IgD-negative memory B cell (primary cell): ENCODE data around the gene GNAT2. TPM values are rescaled to one million over a fixed set of nuclear protein-coding genes. Genes with fewer than 3 reads are reported as not detected.

Experiments
- H3K27ac Mint-ChIP-seq, 3 donors: one replicate each; pipeline ENCODE4 v1.8.0; 2020 to 2022; ENCODE audit warnings: mild to moderate bottlenecking in 3 of 3, mixed read lengths in 3 of 3, moderate library complexity in 1 of 3
- H3K27me3 Mint-ChIP-seq: one replicate; pipeline ENCODE4 v1.8.0; 2021; ENCODE audit warnings: mixed read lengths
- H3K36me3 Mint-ChIP-seq: one replicate; pipeline ENCODE4 v1.8.0; 2020; ENCODE audit warnings: mild to moderate bottlenecking, mixed read lengths
- H3K4me1 Mint-ChIP-seq, 3 donors: one replicate each; pipeline ENCODE4 v1.8.0; 2020 to 2022; ENCODE audit warnings: mixed read lengths in 3 of 3, mild to moderate bottlenecking in 1 of 3
- H3K4me3 Mint-ChIP-seq, 4 donors: one replicate each; pipeline ENCODE4 v1.8.0; 2020 to 2022; ENCODE audit warnings: mild to moderate bottlenecking in 4 of 4, mixed read lengths in 4 of 4, moderate library complexity in 3 of 4
- H3K9me3 Mint-ChIP-seq, 3 donors: one replicate each; pipeline ENCODE4 v1.8.0; 2020 to 2021; ENCODE audit warnings: mixed read lengths in 3 of 3, mild to moderate bottlenecking in 1 of 3
- polyA plus RNA-seq: library from polyadenylated mRNA; unstranded; fragments of 300-500 nt; fragmentation: Illumina TruSeq; gene quantifications from one replicate; pipeline ENCODE4 v1.2.3, GENCODE V29; 2021

GNAT2 gene
- polyA plus RNA-seq, 1 donor from 2014 or later = not detected

DNA sequence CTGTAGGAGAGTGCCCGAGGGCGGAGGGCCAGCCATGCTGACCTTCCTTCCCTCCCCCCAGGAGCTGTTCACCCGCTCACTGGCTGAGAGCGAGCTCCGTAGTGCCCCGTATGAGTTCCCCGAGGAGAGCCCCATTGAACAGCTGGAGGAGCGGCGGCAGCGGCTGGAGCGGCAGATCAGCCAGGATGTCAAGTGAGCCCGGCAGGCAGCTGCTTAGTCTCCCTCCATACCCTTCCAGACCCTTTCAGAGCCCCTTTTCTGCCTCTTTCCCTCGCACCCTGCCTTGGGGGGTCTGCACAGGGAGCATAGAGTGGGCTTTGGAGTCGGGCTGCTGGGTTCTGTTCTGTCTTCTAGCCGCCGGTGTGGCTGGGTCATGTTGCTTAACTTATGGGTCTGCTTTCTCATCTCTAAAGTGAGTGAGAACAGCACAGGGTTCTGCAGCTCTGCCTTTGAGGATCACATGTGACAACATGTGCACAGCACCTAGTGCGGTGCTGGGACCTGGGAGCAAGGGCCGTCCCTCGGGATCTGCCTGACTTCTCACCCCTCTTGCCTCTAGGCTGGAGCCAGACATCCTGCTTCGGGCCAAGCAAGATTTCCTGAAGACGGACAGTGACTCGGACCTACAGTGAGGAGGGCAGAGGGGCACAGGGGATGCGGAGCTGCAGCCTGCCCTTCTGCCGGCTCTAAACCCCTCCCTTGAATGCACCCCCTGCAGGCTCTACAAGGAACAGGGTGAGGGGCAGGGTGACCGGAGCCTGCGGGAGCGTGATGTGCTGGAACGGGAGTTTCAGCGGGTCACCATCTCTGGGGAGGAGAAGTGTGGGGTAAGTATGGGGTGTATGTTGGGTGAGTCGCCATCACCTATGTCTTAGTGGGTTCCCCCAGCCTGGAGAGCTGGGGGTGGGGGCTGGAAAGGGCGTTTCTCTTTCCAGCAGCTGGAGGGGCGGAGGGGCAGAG, 6.5 kb upstream of the GNAT2 start:
- peak overlapping the region; percentile 63 to 79 (median 73) for H3K27ac Mint-ChIP-seq
- H3K9me3 Mint-ChIP-seq = no peaks in the 10 kb centered on the region
- peaks cover 8% of the 10 kb centered on the region for H3K36me3 Mint-ChIP-seq
- no peaks in the 10 kb centered on the region for H3K27me3 Mint-ChIP-seq
- H3K4me1 Mint-ChIP-seq = peaks cover 16 to 33% (median 28%) of the 10 kb centered on the region in 3 donors
- H3K4me3 Mint-ChIP-seq = peak overlapping the region in 1 of 4 donors; percentile 80

DNA sequence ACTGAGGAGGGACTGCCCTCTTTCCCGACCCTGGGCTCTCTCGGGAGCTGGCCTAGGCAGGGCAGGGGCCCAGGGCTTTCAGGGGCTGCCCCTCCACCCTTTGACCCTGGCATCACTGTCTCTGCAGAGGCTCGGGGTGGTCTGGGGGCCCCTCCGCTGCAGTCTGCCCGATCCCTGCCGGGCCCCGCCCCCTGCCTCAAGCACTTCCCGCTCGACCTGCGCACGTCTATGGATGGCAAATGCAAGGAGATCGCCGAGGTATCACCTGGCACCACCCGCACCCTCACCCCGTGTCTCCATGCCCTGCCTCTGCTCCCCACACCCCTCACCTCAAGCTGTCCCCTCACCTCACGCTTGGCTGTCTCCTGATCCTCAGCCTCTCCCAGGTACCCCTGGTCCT, 5.8 kb upstream of the GNAT2 start:
- peaks cover 16 to 33% (median 28%) of the 10 kb centered on the region in 3 donors for H3K4me1 Mint-ChIP-seq
- H3K27ac Mint-ChIP-seq = peak overlapping the region; percentile 79 to 89 (median 80)
- peaks cover 8% of the 10 kb centered on the region for H3K36me3 Mint-ChIP-seq
- H3K27me3 Mint-ChIP-seq = no peaks in the 10 kb centered on the region
- H3K4me3 Mint-ChIP-seq = peak overlapping the region in 1 of 4 donors; percentile 88
- H3K9me3 Mint-ChIP-seq = no peaks in the 10 kb centered on the region

DNA sequence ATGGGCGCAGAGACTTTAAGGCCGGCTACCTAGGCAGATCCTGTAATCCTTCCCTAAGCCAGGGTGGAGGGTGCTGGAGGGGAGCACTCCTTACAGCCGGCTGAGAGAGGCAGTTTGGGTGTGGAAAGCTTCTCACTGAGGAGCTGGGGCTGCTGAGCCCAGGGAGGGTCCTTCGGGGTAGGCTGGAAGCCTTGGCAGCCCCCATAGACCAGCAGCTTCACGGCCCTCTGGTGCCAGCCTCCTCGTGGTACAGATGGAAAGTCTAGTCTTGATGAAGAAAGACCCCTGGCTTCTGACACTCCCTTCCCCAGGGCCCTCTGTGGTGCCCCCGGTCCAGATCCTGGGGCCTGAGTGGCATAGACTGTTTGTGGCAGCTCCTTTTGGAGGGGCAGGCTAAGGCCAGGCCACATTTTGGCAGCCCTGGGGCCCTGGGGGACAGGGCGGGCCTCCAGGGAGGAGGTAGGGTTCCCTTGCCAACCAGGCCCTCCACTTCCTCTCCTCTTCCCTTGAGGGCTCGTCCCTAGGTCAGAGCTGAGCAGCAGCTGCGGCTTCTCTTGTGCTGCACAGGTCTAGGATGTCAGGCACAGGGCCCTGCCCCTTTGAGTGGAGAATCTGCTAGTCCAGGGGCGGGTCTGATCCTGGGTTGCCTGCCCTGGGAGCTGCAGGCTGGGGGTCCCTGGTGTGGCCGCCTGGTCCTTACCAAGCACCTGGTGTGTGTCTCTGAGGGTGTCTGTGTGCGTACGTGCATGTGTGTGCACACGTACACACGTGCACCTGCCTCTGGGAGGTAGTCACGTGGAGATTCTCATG, 5.0 kb upstream of the GNAT2 start:
- Mint-ChIP-seq H3K4me3 (peak overlapping the region; percentile 38 to 96 (median 90)), H3K27ac (peak overlapping the region; percentile 80 to 89 (median 86)), H3K27me3 (no peaks in the 10 kb centered on the region), H3K4me1 (peaks cover 19 to 32% (median 30%) of the 10 kb centered on the region in 3 donors), H3K36me3 (peaks cover 8% of the 10 kb centered on the region), H3K9me3 (no peaks in the 10 kb centered on the region)

DNA sequence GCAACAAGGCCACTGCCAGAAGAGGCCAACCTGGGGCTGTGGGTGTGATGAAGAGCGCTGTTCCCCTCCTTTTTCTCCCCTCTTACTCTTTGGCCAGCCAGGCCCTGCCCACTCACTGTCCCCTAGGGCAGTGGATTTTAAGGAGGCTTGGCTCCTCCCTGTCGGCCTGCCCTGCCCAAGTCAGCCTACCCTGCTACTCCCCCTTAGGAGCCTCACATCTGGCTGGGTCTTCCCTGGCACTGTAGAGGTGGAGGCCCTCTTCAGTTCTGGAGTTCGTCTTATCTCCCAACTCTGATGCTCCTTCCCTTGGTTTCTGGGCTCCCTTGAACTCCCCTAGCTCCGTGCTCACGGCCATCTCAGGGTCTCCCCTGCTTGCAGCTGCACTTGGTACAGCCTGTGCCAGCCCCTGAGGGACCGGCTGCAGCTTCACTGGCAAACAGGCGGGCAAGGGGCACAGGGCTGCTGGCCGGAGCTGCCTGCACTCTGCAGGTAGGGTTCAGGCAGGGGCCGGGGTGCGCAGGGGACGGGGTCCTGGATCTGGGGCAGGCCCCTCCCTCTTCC, 4.3 kb upstream of the GNAT2 start:
- H3K36me3 Mint-ChIP-seq = peaks cover 8% of the 10 kb centered on the region
- peak overlapping the region; percentile 62 to 96 (median 90) for H3K4me3 Mint-ChIP-seq
- H3K9me3 Mint-ChIP-seq = no peaks in the 10 kb centered on the region
- H3K27me3 Mint-ChIP-seq = no peaks in the 10 kb centered on the region
- H3K27ac Mint-ChIP-seq = peak overlapping the region; percentile 86 to 97 (median 89)
- H3K4me1 Mint-ChIP-seq = peaks cover 23 to 37% (median 36%) of the 10 kb centered on the region in 3 donors

DNA sequence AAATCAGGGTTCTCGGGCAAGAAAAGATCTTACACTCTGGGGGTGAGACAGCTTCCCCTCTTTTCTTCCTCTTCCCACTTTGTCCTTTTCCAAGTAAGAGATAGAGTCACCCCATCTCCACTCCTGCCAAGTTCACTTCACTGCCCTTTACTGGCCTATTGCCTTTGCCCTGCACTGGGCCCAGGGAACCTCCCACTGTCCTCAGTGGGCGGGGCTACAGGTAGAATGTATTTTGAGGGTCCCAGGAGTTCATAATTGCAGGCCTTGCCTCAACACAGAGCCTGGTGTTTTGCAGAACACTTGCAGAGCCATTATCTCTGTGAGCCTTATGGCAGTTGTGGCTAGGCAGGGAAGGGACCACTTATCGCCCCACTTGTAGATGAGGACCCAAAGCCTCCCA, 3.5 kb upstream of the GNAT2 start:
- no peaks in the 10 kb centered on the region for H3K9me3 Mint-ChIP-seq
- H3K27ac Mint-ChIP-seq = peak overlapping the region; percentile 54 to 97 (median 89)
- H3K4me1 Mint-ChIP-seq = peaks cover 27 to 39% (median 36%) of the 10 kb centered on the region in 3 donors
- peaks cover 8% of the 10 kb centered on the region for H3K36me3 Mint-ChIP-seq
- peak overlapping the region; percentile 17 to 96 (median 85) for H3K4me3 Mint-ChIP-seq
- H3K27me3 Mint-ChIP-seq = no peaks in the 10 kb centered on the region

DNA sequence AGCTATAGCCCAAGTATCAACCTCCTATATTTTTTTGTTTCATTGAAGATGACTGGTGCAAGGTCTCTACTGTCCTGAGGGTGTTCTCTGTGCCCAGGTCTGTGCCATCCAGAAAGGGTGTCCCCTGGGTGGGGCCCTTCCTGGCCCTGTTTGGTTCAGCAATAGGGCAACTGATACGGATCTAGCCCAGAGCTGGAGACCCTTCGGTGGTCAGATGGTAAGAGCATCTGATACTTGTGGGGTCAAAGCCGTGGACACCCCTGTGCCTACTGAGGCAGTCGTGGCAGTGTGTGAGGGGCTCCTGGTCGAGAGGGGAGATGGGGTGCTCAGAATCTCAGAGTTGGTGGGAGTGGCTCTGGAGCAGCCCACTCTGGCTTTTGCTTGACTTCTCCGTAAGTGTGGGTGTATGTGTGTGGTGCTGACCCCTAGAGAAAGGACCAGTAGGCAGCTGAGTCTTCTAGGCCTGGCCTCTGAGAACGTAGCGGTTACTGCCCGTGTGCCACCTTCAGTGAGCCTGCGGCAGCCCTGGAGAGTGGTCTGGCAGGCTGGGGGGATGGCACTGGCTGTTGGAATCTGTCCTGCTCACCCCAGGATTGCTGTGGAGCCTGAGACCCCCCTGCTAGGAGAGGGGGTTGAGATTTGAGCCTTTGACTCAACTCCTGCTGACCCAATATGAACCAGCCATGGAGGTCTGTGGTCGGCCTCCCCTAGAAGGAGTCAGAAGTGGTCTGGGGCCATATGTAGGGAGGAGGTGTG, 2.9 kb upstream of the GNAT2 start:
- Mint-ChIP-seq H3K27me3 (no peaks in the 10 kb centered on the region), H3K4me1 (peaks cover 31 to 39% (median 38%) of the 10 kb centered on the region in 3 donors), H3K36me3 (peaks cover 7% of the 10 kb centered on the region), H3K4me3 (peak overlapping the region; percentile 91 to 99 (median 96)), H3K27ac (peak overlapping the region; percentile 48 to 97 (median 89)), H3K9me3 (no peaks in the 10 kb centered on the region)

DNA sequence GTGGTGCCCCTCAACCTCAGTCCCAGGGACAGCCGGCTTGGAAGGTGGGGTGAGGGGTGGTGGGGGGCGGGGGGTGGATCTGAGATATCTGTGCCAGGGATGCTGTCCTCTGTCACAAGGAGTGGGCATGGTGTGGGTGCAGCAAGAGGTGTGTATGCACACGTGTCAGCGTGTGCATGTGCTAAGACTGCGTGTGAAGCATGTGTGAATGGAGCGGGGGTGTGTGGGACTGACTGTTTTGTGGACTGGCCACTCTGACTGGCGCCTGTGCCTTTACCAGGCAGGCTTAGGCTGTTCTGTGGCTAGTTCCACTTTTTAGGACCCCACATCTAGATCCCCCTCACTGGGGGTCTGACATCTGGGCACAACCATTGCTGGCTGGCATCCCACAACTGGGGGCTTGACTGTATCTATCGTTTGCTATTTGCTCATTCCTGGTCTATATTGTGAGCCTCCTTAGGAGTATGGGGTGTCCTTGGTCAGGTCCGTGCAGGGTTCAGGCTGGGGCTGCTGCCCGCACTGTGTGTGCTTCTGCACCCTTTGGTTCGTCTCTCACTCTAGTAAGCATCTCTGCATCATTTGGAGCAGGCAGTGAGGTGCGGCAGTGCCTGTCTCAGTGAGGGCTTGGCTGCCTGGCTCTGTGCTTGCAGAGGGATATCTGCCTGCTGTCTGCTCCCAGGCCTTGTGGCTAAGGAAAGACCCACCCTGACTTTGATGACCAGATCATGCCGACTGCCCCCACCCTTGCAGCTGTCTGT, 2.1 kb upstream of the GNAT2 start:
- peaks cover 5% of the 10 kb centered on the region for H3K36me3 Mint-ChIP-seq

DNA sequence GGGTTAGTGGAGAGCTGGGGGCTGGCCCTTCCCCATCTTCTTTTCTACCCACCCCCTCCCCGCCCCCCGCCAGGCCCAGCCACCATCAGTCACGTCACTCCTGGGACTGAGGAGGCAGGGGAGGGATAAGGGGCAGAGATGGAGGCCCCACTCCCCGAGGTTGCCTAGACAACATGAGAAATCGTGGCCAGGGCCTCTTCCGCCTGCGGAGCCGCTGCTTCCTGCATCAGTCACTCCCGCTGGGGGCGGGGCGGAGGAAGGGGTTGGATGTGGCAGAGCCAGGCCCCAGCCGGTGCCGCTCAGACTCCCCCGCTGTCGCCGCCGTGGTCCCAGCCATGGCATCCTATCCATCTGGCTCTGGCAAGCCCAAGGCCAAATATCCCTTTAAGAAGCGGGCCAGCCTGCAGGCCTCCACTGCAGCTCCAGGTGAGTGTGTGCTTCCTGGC, 1.4 kb upstream of the GNAT2 start:
- Mint-ChIP-seq H3K27ac (peak overlapping the region; percentile 71 to 94 (median 89)), H3K9me3 (no peaks in the 10 kb centered on the region), H3K27me3 (no peaks in the 10 kb centered on the region), H3K4me1 (peaks cover 43 to 45% (median 45%) of the 10 kb centered on the region in 3 donors), H3K4me3 (peak overlapping the region; percentile 91 to 99 (median 96)), H3K36me3 (peaks cover 4% of the 10 kb centered on the region)

More for the DNA sequence above, 2.1 kb upstream of the GNAT2 start:
- H3K4me3 Mint-ChIP-seq = peak overlapping the region; percentile 91 to 99 (median 96)
- H3K27me3 Mint-ChIP-seq = no peaks in the 10 kb centered on the region
- no peaks in the 10 kb centered on the region for H3K9me3 Mint-ChIP-seq
- peak overlapping the region; percentile 42 to 94 (median 89) for H3K27ac Mint-ChIP-seq
- H3K4me1 Mint-ChIP-seq = peaks cover 38 to 39% (median 38%) of the 10 kb centered on the region in 3 donors

DNA sequence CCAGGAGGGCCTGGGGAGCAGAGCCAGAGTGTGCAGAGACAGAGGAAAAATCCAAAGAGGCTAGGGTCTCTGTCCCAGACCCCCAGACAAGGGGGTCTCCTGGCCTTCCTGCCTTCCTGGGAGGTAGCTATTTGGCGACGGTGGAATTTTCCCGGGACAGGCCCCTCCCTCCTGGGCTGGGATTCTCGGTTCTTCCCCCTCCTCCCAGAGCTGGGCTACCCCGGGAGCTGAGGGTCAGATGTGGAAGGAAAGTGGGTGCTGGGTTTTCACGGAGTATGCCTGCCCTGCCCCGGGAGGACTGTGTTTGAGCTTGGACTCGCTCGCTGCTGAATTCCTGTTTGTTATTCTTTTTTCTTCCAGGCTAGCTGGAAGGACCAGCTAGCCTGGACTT, 980 bp upstream of the GNAT2 start:
- Mint-ChIP-seq H3K27ac (peak overlapping the region; percentile 89 to 94 (median 93)), H3K9me3 (no peaks in the 10 kb centered on the region), H3K36me3 (peaks cover 2% of the 10 kb centered on the region), H3K4me1 (peaks cover 45 to 48% (median 48%) of the 10 kb centered on the region in 3 donors), H3K27me3 (no peaks in the 10 kb centered on the region), H3K4me3 (peak overlapping the region; percentile 91 to 99 (median 96))

DNA sequence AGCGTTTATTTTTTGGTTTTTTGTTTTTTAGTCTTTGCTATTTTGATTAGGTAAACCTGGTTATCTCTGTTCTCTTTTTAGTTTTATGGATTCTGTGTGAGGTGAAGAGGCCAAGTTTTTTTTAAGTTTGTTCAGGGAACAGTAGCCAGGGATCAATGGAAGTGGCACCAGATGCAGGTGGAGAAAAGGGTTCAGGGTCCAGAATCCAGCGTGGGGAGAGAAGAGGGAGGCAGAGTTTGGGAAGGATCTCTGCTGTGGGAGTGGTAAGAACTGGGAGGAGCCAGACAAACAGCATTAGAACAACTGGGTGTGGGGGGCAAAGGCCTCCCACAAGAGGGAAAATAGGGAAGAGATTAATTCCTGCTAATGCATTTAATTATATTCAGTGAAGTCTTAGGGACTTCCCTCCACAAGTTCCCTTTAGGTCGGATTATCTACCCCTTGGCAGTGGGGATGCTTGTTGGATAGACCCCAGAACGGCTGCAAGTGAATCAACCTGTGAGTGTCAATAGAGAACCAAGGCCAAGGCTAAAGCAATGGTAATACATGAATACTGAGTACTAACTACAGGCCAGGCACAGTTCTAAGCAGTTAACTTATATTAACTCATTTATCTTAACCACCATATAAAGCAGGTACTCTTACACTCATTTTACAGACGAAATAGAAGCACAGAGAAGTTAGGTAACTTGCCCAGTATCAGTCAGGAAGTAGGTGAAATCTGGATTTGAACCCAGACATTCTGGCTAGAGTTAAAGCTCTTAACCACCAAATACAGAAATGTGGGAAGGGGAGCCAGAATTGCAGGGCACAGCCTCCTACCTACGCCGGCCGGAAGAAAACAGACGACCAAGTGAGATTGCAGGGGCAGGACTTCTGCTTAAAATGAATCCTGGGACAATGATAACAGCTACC, 498 bp downstream of the GNAT2 start:
- Mint-ChIP-seq H3K4me3 (peak overlapping the region; percentile 91 to 99 (median 96)), H3K36me3 (no peaks in the 10 kb centered on the region), H3K27me3 (no peaks in the 10 kb centered on the region), H3K27ac (peak overlapping the region; percentile 89 to 94 (median 93)), H3K4me1 (peaks cover 37 to 47% (median 40%) of the 10 kb centered on the region in 3 donors), H3K9me3 (no peaks in the 10 kb centered on the region)

DNA sequence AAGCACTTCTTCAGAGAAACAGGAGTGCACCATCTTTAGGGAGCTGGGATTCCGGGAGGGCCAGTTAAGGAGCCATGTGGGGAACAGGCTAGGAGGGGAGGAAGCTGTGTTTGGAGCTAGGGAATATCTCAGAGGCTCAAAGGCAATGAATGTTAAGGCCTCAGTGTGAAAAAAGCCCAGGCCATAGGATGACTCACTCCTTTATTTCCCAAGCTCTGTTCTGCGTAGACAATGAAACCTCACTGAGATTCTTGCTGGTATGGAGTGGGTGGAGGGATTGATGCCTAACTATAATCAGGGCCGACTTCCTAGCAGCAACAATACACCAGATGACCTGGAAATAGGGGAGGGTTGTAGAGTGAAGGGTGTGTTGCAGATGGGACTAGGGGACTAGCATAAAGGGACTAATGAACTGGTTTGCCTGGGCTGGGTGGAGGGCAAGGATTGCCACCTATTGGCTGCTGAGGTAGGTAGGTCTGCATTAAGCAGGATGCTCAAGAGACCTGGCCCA, 2.1 kb downstream of the GNAT2 start:
- H3K4me3 Mint-ChIP-seq = peak overlapping the region in 1 of 4 donors; percentile 37
- peaks cover 25 to 32% (median 27%) of the 10 kb centered on the region in 3 donors for H3K4me1 Mint-ChIP-seq
- H3K36me3 Mint-ChIP-seq = no peaks in the 10 kb centered on the region
- no peaks in the 10 kb centered on the region for H3K27me3 Mint-ChIP-seq
- no peaks in the 10 kb centered on the region for H3K9me3 Mint-ChIP-seq
- H3K27ac Mint-ChIP-seq = peak overlapping the region in 2 of 3 donors; percentile 63 to 69

DNA sequence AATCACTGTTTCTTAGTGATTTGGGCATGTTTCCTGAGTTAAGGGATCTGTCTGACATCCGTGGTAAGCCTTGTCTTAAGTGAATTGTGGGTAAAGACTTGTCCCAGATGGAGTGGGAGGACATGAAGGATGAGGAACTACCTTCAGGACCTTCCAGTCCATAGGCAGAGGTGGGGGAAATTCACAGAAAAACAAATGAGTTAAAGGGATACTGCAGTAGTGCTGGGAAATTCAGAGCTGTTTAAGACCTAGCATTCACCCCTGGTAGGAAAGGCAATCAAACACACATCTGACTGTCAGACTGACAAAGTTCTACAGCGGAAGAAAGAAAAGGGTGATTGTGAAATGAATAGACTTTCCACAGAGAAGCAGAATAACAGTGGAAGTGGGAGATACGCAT, 3.0 kb downstream of the GNAT2 start:
- no peaks in the 10 kb centered on the region for H3K27me3 Mint-ChIP-seq
- peak overlapping the region in 1 of 4 donors; percentile 37 for H3K4me3 Mint-ChIP-seq
- H3K27ac Mint-ChIP-seq = peak overlapping the region; percentile 18 to 86 (median 69)
- H3K36me3 Mint-ChIP-seq = peaks cover 2% of the 10 kb centered on the region
- H3K4me1 Mint-ChIP-seq = peaks cover 15 to 32% (median 20%) of the 10 kb centered on the region in 3 donors
- no peaks in the 10 kb centered on the region for H3K9me3 Mint-ChIP-seq
